Lower leg skin (tissue), 3 donors: ENCODE data around the gene LDB2.

Experiments used
- CTCF ChIP-seq, 3 donors: fragments of 450-650 bp; IDR thresholded peaks; one replicate each; pipeline ENCODE4 v1.5.1; 2016; ENCODE audit warnings: antibody characterized with exemption in 3 of 3, mild to moderate bottlenecking in 3 of 3, moderate library complexity in 2 of 3
- POLR2A ChIP-seq, 2 donors: fragments of 450-650 bp; IDR thresholded peaks; one replicate each; pipeline ENCODE4 v1.6.1; 2016 to 2017; ENCODE audit warnings: antibody characterized with exemption in 2 of 2, mild to moderate bottlenecking in 1 of 2, moderate library complexity in 1 of 2

- no peak for TF ChIP-seq CTCF (IDR thresholded peaks at IDR 0.05)
- TF ChIP-seq POLR2A (IDR thresholded peaks at IDR 0.05) = no peak
Measured at GRCh38 chr4:16728849-16729248, 169.6 kb downstream of the LDB2 start.
